Neural cell (in vitro differentiated cells): ENCODE measurements around the gene CRKL. TPM values are rescaled to one million over a fixed set of nuclear protein-coding genes. Genes with fewer than 3 reads are reported as not detected.

ENCODE experiments used
- H2AFZ ChIP-seq: fragments of 200-600, 300-800 bp; sonication (generic), shearing (Covaris generic); 2 replicates; pipeline ENCODE4 v1.6.0; 2014; ENCODE audit warnings: low read depth, mild to moderate bottlenecking, antibody characterized with exemption, low read length, moderate library complexity
- H3F3A ChIP-seq: fragments of 200-600 bp; shearing (Covaris generic); 2 replicates; pipeline ENCODE4 v1.6.1; 2016; ENCODE audit warnings: mild to moderate bottlenecking, moderate library complexity, mixed read lengths, antibody characterized with exemption, low read length; ENCODE audit not compliant: insufficient read depth, poor library complexity, severe bottlenecking
- H3K27ac ChIP-seq: fragments of 200-600, 300-800 bp; sonication (generic), shearing (Covaris generic); 2 replicates; pipeline ENCODE4 v1.5.1; 2014; ENCODE audit warnings: mild to moderate bottlenecking, low read length, moderate library complexity
- H3K27me3 ChIP-seq: fragments of 300-800, 200-600 bp; sonication (generic), shearing (Covaris generic); 2 replicates; pipeline ENCODE4 v1.6.0; 2014; ENCODE audit warnings: mild to moderate bottlenecking, low read depth, low read length, moderate library complexity; ENCODE audit not compliant: insufficient read depth
- H3K36me3 ChIP-seq: fragments of 300-800, 200-600 bp; sonication (generic), shearing (Covaris generic); 2 replicates; pipeline ENCODE4 v1.5.1; 2014; ENCODE audit warnings: mild to moderate bottlenecking, antibody characterized with exemption, low read length, moderate library complexity; ENCODE audit not compliant: insufficient read depth
- H3K4me2 ChIP-seq: fragments of 300-800, 200-600 bp; sonication (generic), shearing (Covaris generic); 2 replicates; pipeline ENCODE4 v1.6.0; 2014; ENCODE audit warnings: mild to moderate bottlenecking, low read length
- H3K4me3 ChIP-seq: fragments of 300-800, 200-600 bp; sonication (generic), shearing (Covaris generic); 2 replicates; pipeline ENCODE4 v1.5.1; 2014; ENCODE audit warnings: mild to moderate bottlenecking, low read length, moderate library complexity
- H3K79me2 ChIP-seq: fragments of 200-600 bp; shearing (Covaris generic); replicated peaks from 2 replicates; pipeline ENCODE4 v1.6.0; 2014; ENCODE audit warnings: mild to moderate bottlenecking, low read length, moderate library complexity; ENCODE audit not compliant: insufficient read depth
- H3K9ac ChIP-seq: fragments of 300-800, 200-600 bp; sonication (generic), shearing (Covaris generic); 2 replicates; pipeline ENCODE4 v1.6.1; 2016; ENCODE audit warnings: mild to moderate bottlenecking, low read length, mixed read lengths
- H3K9me2 ChIP-seq: fragments of 200-600 bp; shearing (Covaris generic); 2 replicates; pipeline ENCODE4 v1.6.1; 2016; ENCODE audit warnings: mild to moderate bottlenecking, low read length, mixed read lengths; ENCODE audit not compliant: insufficient read depth
- H3K9me3 ChIP-seq: fragments of 200-600, 300-800 bp; sonication (generic), shearing (Covaris generic); 2 replicates; pipeline ENCODE4 v1.6.1; 2016; ENCODE audit warnings: mild to moderate bottlenecking, mixed run types, low read length, moderate library complexity, mixed read lengths
- H4K20me1 ChIP-seq: fragments of 200-600 bp; shearing (Covaris generic); 2 replicates; pipeline ENCODE4 v1.6.1; 2016; ENCODE audit warnings: mild to moderate bottlenecking, mixed run types; ENCODE audit not compliant: insufficient read depth
- EP300 ChIP-seq: fragments of 450-650 bp; conservative IDR thresholded peaks from 2 replicates; pipeline ENCODE4 v1.6.1; 2014; ENCODE audit warnings: antibody characterized with exemption, mild to moderate bottlenecking, moderate library complexity; ENCODE audit not compliant: poor library complexity, severe bottlenecking
- EZH2 ChIP-seq: fragments of 200-600, 300-800 bp; shearing (Covaris generic), sonication (generic); IDR thresholded peaks from 2 replicates; pipeline ENCODE4 v1.6.1; 2014; ENCODE audit warnings: antibody characterized with exemption, low read length, borderline replicate concordance, mild to moderate bottlenecking; ENCODE audit not compliant: insufficient read depth, poor library complexity, severe bottlenecking
- MXI1 ChIP-seq: fragments of 450-650 bp; conservative IDR thresholded peaks from 2 replicates; pipeline ENCODE4 v1.6.1; 2014; ENCODE audit warnings: antibody characterized with exemption, mild to moderate bottlenecking; ENCODE audit not compliant: poor library complexity, severe bottlenecking
- RAD21 ChIP-seq: fragments of 450-650 bp; conservative IDR thresholded peaks from 2 replicates; pipeline ENCODE4 v1.6.1; 2014; ENCODE audit warnings: antibody characterized with exemption, mild to moderate bottlenecking, moderate library complexity
- SMC3 ChIP-seq: fragments of 450-650 bp; conservative IDR thresholded peaks from 2 replicates; pipeline ENCODE4 v1.6.1; 2014; ENCODE audit warnings: antibody characterized with exemption, mild to moderate bottlenecking, moderate library complexity; ENCODE audit not compliant: poor library complexity
- TAF1 ChIP-seq: IDR thresholded peaks from 2 replicates; pipeline ENCODE4 v1.6.1; 2012; ENCODE audit warnings: low read depth
- polyA plus RNA-seq: library from polyadenylated mRNA; depleted of rRNA; stranded (reverse); fragments of >200 nt; gene quantifications from 2 replicates; pipeline ENCODE4 v1.2.3, GENCODE V29; 2014
- TF ChIP-seq, protein P1 (sequence below): fragments of 450-650 bp; IDR thresholded peaks from 2 replicates; pipeline ENCODE4 v1.5.1; 2014; ENCODE audit warnings: antibody characterized with exemption, mild to moderate bottlenecking, moderate library complexity; ENCODE audit not compliant: poor library complexity, severe bottlenecking

The CRKL gene
- polyA plus RNA-seq, 1 donor from 2014 or later: 46.8 TPM

DNA sequence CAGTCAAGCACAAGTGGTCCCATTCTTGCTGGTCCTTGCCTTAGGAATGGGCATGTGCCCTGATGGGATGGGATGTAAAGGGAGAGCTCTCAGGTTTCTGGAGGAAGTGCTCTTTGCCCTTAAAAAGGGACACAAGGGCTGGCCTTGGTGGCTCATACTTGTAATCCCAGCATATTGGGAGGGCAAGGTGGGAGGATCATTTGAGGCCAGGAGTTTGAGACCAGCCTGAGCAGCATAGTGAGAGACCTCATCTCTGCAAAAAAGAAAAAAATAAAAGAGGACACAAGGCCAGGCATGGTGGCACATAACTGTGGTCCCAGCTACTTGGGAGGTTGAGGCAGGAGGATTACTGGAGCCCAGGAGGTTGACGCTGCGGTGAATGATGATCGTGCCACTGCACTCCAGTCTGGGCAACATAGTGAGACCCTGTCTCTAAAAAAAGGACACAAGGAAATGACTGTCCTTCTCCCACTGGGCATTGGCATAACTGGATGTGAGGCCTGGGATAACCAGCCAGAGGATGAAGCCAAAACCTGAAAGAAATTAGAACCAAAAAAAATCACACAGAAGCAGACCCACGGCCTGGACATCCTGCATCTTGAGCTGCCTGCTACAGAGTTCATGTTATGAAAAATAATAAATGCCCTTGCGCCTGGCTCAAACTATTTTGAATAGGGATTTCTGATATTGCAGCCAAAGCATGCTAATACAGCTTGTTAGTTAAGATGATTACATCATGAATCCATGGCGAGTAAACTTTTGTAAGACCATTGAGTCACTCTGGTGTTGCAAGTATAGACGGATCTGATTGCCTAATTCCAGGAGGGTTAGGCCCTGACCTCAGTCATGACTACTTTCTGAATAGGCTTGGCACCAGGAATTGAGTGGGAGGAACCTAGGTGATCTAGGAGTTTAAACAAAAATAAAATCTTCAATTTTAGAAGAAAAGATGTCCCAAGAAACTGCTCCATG lies 12.9 kb upstream of the CRKL start:
- Histone ChIP-seq H3K4me3 (no peak overlapping the region), H3K4me2 (no peak overlapping the region), H2AFZ (no peak overlapping the region), H3K9ac (no peak overlapping the region), H3K9me2 (no peaks in the 10 kb centered on the region), H3K27ac (no peak overlapping the region), H3K36me3 (no peaks in the 10 kb centered on the region), H3K9me3 (no peaks in the 10 kb centered on the region), H4K20me1 (no peaks in the 10 kb centered on the region), H3K27me3 (no peaks in the 10 kb centered on the region), H3F3A (no peaks in the 10 kb centered on the region), H3K79me2 (no peaks in the 10 kb centered on the region)
- TF ChIP-seq, protein P1, sequence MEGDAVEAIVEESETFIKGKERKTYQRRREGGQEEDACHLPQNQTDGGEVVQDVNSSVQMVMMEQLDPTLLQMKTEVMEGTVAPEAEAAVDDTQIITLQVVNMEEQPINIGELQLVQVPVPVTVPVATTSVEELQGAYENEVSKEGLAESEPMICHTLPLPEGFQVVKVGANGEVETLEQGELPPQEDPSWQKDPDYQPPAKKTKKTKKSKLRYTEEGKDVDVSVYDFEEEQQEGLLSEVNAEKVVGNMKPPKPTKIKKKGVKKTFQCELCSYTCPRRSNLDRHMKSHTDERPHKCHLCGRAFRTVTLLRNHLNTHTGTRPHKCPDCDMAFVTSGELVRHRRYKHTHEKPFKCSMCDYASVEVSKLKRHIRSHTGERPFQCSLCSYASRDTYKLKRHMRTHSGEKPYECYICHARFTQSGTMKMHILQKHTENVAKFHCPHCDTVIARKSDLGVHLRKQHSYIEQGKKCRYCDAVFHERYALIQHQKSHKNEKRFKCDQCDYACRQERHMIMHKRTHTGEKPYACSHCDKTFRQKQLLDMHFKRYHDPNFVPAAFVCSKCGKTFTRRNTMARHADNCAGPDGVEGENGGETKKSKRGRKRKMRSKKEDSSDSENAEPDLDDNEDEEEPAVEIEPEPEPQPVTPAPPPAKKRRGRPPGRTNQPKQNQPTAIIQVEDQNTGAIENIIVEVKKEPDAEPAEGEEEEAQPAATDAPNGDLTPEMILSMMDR: no peak
- TF ChIP-seq EZH2: no peak
- no peak for TF ChIP-seq SMC3
- no peak for TF ChIP-seq TAF1
- no peak for TF ChIP-seq EP300
- no peak for TF ChIP-seq RAD21
- TF ChIP-seq MXI1: no peak

GRCh38 chr22:20904980-20905355 lies 12.2 kb upstream of the CRKL start:
- Histone ChIP-seq H3K79me2 (no peaks in the 10 kb centered on the region), H3K27me3 (no peaks in the 10 kb centered on the region), H3F3A (no peaks in the 10 kb centered on the region), H3K36me3 (no peaks in the 10 kb centered on the region), H3K4me3 (no peak overlapping the region), H4K20me1 (no peaks in the 10 kb centered on the region), H2AFZ (no peak overlapping the region), H3K9me2 (no peaks in the 10 kb centered on the region), H3K9me3 (no peaks in the 10 kb centered on the region), H3K27ac (no peak overlapping the region), H3K9ac (no peak overlapping the region), H3K4me2 (no peak overlapping the region)
- TF ChIP-seq TAF1 (no peak), EZH2 (no peak), SMC3 (no peak), EP300 (no peak), MXI1 (no peak)
- TF ChIP-seq, protein P1: no peak
